ENCODE data around the gene SRRM3.
"Not testable (repeated sequence)": the region's sequence is repeated elsewhere in the genome, so short reads cannot be mapped to it uniquely, and the experiment has no call there.

GRCh38 chr7:76215349-76215748, 13.7 kb downstream of the SRRM3 start:
- TF ChIP-seq CTCF, EZH2, EZH2phosphoT487 (IDR thresholded peaks at IDR 0.05): not testable (repeated sequence)
